ENCODE data around the gene POLRMT. TPM values are rescaled to one million over a fixed set of nuclear protein-coding genes. Genes with fewer than 3 reads are reported as not detected.
"Not testable (repeated sequence)": the region's sequence is repeated elsewhere in the genome, so short reads cannot be mapped to it uniquely, and the experiment has no call there.

The POLRMT gene
- total RNA-seq, 4 donors from 2014 or later, result 23.2 to 39.7 (median 33.1) TPM

DNA sequence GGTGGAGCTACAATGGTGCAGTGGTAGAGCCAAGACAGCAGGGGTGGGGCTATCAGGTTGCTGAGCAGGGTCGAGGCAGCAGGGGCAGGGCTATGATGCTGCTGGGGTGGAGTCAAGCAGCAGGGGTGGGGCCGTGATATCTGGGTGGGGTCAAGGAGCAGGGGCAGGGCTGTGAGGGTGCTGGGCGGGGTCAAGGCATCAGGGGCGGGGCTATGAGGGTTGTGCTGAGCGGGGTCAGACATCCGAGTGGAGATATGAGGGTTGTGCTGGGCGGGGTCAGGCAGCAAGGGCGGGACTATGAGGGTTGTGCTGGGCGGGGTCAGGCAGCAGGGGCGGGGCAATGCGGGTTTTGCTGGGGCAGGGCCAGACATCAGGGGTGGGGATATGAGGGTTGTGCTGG lies 29.0 kb downstream of the POLRMT start:
- intact Hi-C loops (cut with DNase I), result no loop called here
- WGBS, 2 donors, result 87 to 88% methylated on average over 10 to 11 of the region's 11 CpGs
- H3K27me3 ChIP-seq, result no peaks in the 10 kb centered on the region
- H3K27ac ChIP-seq, result no peak overlapping the region
- no peaks in the 10 kb centered on the region for H3K4me1 ChIP-seq
- no peaks in the 10 kb centered on the region for H3K9me3 ChIP-seq
- no peaks in the 10 kb centered on the region for H3K36me3 ChIP-seq
- TF ChIP-seq, protein P1, sequence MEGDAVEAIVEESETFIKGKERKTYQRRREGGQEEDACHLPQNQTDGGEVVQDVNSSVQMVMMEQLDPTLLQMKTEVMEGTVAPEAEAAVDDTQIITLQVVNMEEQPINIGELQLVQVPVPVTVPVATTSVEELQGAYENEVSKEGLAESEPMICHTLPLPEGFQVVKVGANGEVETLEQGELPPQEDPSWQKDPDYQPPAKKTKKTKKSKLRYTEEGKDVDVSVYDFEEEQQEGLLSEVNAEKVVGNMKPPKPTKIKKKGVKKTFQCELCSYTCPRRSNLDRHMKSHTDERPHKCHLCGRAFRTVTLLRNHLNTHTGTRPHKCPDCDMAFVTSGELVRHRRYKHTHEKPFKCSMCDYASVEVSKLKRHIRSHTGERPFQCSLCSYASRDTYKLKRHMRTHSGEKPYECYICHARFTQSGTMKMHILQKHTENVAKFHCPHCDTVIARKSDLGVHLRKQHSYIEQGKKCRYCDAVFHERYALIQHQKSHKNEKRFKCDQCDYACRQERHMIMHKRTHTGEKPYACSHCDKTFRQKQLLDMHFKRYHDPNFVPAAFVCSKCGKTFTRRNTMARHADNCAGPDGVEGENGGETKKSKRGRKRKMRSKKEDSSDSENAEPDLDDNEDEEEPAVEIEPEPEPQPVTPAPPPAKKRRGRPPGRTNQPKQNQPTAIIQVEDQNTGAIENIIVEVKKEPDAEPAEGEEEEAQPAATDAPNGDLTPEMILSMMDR (IDR thresholded peaks at IDR 0.05), result no peak
- no peak for TF ChIP-seq POLR2A (IDR thresholded peaks at IDR 0.05)
- no peak overlapping the region for H3K4me3 ChIP-seq (replicated peaks in 1 of 3)
- no peak for DNase-seq

DNA sequence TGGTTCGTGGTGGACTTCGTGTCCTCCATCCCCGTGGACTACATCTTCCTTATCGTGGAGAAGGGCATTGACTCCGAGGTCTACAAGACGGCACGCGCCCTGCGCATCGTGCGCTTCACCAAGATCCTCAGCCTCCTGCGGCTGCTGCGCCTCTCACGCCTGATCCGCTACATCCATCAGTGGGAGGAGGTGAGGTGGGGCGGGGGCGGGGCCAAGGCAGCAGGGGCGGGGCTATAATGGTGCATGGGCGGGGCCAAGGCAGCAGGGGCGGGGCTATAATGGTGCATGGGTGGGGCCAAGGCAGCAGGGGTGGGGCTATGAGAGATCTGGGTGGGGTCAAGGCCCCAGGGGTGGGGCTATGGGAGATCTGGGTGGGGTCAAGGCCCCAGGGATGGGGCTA lies 29.6 kb downstream of the POLRMT start:
- H3K27me3 ChIP-seq; H3K4me3 ChIP-seq (replicated peaks in 1 of 3); intact Hi-C loops (cut with DNase I); H3K9me3 ChIP-seq; H3K36me3 ChIP-seq; H3K4me1 ChIP-seq; DNase-seq; H3K27ac ChIP-seq: not testable (repeated sequence)
- 93 to 97% methylated on average over 15 of the region's 20 CpGs for WGBS, 2 donors

- H3K36me3 ChIP-seq; H3K9me3 ChIP-seq; intact Hi-C loops (cut with DNase I); H3K4me1 ChIP-seq; H3K4me3 ChIP-seq (replicated peaks in 1 of 3); H3K27me3 ChIP-seq; DNase-seq; H3K27ac ChIP-seq: not testable (repeated sequence)
- 76 to 100% methylated on average over 4 to 7 of the region's 13 CpGs for WGBS, 2 donors
These were observed 30.1 kb downstream of the POLRMT start for GRCh38 chr19:603302-603639.

DNA sequence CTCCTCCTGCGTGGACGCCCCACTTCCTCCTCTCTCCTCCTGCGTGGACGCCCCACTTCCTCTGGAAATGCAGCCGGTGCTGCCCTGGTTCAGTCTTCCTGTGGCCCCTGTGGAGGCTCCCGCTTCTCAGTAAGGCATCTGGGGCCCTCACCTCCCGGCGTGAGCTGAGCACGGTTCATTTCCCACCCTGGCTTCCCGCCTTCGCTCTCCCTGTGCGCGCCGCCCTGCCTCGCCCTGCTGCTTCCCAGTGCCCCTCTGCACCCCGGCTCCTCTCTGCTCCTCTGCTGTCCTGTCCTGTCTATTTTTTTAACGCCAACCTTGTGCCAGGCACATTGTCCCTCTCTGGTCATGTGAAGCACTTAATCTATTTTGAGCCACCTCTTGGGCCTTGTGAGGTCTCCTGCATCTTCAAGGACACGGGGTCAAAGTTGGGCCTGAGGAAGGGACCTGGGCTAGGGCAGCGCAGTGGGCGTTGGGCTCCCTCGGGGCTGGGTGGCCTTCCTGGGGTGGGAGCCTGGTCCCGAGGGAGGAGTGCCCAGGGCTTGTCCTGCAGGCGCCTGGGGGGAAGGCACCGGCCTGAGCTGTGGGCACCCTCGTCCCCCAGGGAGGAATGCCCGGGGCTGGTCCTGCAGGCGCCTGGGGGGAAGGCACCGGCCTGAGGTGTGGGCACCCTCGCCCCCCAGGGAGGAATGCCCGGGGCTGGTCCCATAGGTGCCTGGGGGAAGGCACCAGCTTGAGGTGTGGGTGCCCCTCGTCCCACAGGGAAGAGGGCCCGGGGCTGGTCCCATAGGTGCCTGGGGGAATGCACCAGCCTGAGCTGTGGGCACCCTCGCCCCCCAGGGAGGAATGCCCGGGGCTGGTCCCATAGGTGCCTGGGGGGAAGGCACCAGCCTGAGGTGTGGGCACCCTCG lies 30.7 kb downstream of the POLRMT start:
- H3K9me3 ChIP-seq, result no peaks in the 10 kb centered on the region
- DNase-seq, result no peak
- TF ChIP-seq, protein P1 (IDR thresholded peaks at IDR 0.05), result no peak
- no peak for TF ChIP-seq POLR2A (IDR thresholded peaks at IDR 0.05)
- no peaks in the 10 kb centered on the region for H3K36me3 ChIP-seq
- H3K27me3 ChIP-seq, result no peaks in the 10 kb centered on the region
- H3K4me1 ChIP-seq, result no peaks in the 10 kb centered on the region
- no peak overlapping the region for H3K27ac ChIP-seq
- no peak overlapping the region for H3K4me3 ChIP-seq (replicated peaks in 1 of 3)
- intact Hi-C loops (cut with DNase I), result no loop called here
- 82 to 87% methylated on average over 26 to 27 of the region's 35 CpGs for WGBS, 2 donors

GRCh38 chr19:601790-602189 lies 31.5 kb downstream of the POLRMT start:
- Histone ChIP-seq H3K27ac (no peak overlapping the region), H3K27me3 (no peaks in the 10 kb centered on the region), H3K36me3 (no peaks in the 10 kb centered on the region), H3K9me3 (no peaks in the 10 kb centered on the region), H3K4me1 (no peaks in the 10 kb centered on the region), H3K4me3 (replicated peaks in 1 of 3) (no peak overlapping the region)
- intact Hi-C loops (cut with DNase I), result no loop called here
- WGBS, 2 donors, result 89 to 90% methylated on average over 25 of the region's 25 CpGs
- no peak for DNase-seq
- no peak for TF ChIP-seq POLR2A (IDR thresholded peaks at IDR 0.05)
- TF ChIP-seq, protein P1 (IDR thresholded peaks at IDR 0.05), result no peak

DNA sequence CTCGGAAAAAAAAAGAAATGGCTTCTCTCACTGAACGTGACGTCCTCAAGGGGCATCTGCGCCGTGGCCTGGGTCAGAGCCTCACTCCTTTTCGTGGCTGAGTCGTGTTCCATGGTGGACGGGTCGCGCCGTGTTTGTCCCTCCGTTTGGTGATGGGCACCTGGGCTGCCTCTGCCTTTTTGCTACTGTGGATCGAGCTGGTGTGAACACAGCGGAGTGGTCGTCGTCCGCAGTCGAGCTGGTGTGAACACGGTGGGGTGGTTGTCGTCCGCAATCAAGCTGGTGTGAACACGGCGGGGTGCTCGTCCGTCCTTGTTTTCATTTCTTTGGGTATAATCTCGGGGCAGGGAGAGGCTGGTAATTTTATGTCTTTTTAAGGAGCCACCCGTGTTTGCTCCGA lies 32.0 kb downstream of the POLRMT start:
- intact Hi-C loops (cut with DNase I), result no loop called here
- 91 to 92% methylated on average over 28 of the region's 28 CpGs for WGBS, 2 donors
- Histone ChIP-seq H3K9me3 (no peaks in the 10 kb centered on the region), H3K27ac (no peak overlapping the region), H3K27me3 (no peaks in the 10 kb centered on the region), H3K4me1 (no peaks in the 10 kb centered on the region), H3K4me3 (replicated peaks in 1 of 3) (no peak overlapping the region), H3K36me3 (no peaks in the 10 kb centered on the region)
- DNase-seq, result no peak
- TF ChIP-seq, protein P1 (IDR thresholded peaks at IDR 0.05), result no peak
- TF ChIP-seq POLR2A (IDR thresholded peaks at IDR 0.05), result no peak
